GM19463 (cell line): Measurements from ENCODE around the gene MTTP.

Experiments used
- ATAC-seq: cut with Tn5 transposase; IDR thresholded peaks from one replicate; pipeline ENCODE4 v1.9.1; 2021; ENCODE audit warnings: mild to moderate bottlenecking, moderate library complexity; ENCODE audit not compliant: unreplicated experiment

MTTP gene

DNA sequence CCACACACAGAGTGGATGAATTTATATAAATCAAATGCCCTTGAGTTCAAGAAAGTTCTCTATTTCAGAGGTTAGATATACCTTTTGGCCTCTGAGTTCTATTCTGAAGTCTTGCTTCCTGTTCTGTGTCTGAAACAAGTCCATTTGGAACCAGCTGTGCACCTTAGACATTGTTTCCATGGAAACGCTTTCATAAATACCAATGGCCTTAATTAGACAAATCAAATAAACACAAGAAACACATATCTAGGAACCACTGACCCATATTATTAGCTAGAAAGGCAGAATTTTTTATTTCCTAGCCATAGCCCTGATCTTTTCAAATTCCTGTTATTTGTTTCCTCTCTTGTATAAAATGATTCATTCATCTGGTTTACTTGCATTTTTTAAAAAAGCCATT lies 91.4 kb downstream of the MTTP start:
- ATAC-seq: no peak

DNA sequence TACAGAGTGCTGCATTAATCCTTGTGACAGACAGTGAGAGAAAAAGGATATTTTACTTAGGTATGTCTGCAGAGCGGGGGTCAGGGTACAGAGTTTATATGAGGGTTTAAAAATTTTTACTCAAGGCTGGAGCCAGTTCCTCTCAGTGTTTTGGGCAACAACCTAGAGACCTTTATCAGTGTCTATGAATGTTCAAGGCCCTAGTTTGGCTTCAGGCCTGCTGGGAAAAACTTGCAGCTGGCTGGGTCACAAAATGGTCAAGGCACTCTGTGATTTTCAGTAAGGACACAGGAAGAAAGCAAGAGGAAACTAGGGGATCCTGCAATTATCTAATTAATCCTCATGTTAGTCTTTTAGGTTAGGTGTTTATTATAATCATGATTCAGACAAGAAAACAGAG lies 93.8 kb downstream of the MTTP start:
- no peak for ATAC-seq

DNA sequence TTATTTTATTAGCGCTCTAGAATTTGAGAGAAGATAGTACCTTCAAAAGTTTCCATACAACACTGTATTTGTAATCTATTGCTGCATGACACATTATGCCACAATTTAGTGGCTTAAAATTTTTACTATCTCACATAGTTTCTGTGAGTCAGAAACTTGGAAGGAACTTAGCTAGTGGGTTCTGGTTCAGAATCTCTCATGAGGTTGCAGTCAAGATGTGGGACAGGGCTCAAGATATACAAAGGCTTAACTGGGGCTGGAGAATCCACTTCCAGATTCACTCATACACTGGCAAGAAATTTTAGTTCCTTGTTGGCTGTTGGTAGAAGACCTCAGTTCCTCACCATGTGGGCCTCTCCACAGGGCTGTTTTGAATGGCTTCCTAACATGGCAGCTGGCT lies 94.5 kb downstream of the MTTP start:
- no peak for ATAC-seq

DNA sequence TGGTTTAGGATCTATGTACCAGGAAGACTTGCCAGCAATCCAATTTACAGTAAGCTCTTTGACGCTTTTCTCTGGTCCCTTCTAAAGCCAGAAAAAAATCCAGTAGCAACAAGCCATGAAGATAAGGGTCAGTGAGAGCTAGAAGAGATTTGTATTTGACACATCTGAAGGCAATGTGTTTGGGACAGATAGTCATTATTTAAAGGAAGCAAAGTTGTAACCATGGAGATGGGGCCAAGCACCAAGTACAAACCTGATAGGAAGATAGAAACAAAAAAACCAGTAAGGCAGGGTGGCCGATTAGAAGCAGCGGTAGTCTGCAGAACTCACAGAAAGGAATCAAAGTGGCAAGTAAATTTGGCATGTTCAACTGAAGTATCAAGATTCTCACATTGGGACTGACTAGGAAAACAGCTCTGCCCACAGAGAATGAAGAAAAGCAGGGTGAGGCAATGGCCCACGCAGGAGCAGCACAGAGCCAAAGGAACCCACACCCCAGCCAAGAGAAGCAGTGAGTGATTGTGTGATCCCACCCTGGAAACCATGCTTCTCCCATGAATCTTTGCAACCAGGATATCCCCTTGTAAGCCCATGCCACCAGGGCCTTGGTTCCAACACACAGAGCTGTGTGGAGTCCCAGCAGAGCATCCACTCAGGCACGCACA lies 95.9 kb downstream of the MTTP start:
- no peak for ATAC-seq
